Measurements from ENCODE around the gene SLC2A8. TPM values are rescaled to one million over a fixed set of nuclear protein-coding genes. Genes with fewer than 3 reads are reported as not detected.

The SLC2A8 gene
- total RNA-seq, 1 donor from 2014 or later = 3.9 TPM

DNA sequence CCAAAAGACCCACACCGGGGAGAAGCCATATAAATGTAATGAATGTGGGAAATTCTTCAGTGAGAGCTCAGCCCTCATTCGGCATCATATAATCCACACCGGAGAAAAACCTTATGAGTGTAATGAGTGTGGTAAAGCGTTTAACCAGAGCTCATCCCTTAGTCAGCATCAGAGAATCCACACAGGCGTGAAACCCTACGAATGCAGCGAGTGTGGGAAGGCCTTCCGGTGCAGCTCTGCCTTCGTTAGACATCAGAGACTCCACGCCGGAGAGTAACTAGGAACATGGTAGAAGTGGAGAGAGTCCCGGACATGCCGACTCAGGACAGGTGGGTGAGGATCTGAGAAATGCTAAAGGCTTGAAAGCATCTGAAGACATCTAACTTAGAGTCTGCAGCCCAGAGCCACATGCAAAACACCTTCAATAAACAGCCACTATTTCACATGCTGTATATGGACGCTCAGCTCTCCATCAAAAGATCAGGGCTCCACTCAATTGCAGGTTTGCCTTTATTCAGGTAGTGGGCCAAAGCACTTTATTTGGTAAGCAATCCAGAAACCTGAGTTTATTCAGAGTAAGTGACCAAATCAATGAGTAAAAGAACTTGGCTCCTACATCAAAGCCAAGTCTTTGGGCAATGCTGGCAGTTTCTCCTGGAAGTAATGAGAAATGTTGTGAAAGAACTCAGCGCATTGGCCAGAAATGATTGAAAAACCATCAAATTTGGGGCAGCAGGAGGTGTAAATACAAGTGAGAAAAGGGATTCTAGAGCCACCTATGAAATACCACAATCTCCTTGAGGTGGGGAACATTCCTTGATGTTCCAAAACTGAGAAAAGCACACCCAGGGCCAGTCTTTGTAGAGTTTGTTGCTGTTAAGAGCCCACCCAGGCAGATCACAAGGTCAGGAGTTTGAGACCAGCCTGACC is 48.2 kb downstream of the SLC2A8 start:
- H3K27me3 Mint-ChIP-seq = no peaks in the 10 kb centered on the region
- H3K36me3 Mint-ChIP-seq (ENCODE audit: low read depth) = peaks cover 98% of the 10 kb centered on the region
- peak overlapping the region; percentile 98 for H3K27ac Mint-ChIP-seq
- peaks cover 34% of the 10 kb centered on the region for H3K4me1 Mint-ChIP-seq
- intact Hi-C loops (cut with micrococcal nuclease) = no loop called here
- peaks cover 12% of the 10 kb centered on the region for H3K9me3 Mint-ChIP-seq
- DNase-seq = no peak
- H3K4me3 Mint-ChIP-seq = no peak overlapping the region

DNA sequence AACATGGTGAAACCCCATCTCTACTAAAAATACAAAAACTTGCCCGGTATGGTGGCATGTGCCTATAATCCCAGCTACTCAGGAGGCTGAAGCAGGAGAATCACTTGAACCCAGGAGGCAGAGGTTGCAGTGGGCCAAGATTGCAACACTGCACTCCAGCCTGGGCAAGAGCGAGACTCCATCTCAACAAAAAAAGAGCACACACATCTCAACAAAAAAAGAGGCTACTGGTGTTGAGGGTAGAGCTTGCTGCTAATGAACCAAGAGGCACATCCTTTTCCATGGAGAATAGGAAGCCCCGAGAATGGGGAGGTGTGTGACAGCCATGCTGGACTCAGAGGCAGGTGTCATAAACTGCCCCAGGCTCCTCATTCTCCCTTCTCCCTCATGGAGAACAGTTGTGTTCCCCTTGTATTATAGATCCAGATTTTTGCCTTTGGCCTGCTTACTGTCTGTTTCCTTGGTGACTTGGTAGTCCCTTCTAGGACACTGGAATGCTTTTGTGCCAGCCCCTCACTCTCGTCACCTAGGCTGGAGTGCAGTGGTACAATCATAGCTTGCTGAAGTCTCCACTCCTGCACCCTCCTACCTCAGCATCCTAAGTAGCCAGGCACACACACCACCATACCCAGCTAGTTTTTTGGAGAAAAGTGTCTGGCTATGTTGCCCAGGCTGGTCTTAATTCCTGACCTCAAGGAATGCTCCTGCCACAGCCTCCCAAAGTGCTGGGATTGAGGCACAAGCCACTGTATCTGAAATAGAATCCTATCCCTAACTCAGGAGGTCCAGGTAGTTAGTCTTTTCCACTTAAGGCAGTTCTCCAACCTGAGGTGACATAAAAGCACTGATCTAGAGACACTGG is 49.1 kb downstream of the SLC2A8 start:
- H3K27ac Mint-ChIP-seq = peak overlapping the region; percentile 98
- H3K27me3 Mint-ChIP-seq = no peaks in the 10 kb centered on the region
- peaks cover 12% of the 10 kb centered on the region for H3K9me3 Mint-ChIP-seq
- no peak for DNase-seq
- peaks cover 96% of the 10 kb centered on the region for H3K36me3 Mint-ChIP-seq (ENCODE audit: low read depth)
- no peak overlapping the region for H3K4me3 Mint-ChIP-seq
- intact Hi-C loops (cut with micrococcal nuclease) = no loop called here
- H3K4me1 Mint-ChIP-seq = peaks cover 38% of the 10 kb centered on the region

DNA sequence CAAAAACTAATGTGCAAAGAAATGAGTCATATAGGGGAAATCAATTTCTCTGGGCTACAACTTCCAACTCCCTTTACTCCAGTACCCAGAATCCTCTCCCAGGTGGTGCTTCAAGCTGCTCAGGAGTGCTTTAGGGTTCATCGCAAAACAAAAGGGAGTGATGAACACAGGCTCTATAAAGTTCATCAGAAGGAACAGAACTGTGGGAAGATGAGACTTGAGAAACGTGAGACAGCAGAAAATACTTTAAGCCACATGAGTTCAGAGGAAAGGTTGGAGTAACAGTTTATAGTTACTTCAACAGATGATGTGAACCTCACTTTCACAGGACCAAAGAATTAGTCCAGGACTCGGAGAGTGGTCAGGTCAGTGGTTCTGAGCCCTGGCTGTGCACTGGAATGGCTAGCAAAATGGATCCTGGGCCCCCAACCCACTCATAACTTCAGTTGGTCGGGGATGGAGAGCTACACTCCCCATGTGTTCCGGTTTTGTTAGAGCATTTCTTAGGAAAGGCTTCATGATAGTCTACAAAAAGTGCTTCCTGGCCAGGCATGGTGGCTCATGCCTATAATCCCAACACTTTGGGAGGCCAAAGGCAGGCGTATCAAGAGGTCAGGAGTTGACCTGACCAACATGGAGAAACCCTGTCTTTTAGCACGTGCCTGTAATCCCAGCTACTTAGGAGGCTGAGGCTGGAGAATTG is 49.9 kb downstream of the SLC2A8 start:
- intact Hi-C loops (cut with micrococcal nuclease) = no loop called here
- Mint-ChIP-seq H3K27ac (peak overlapping the region; percentile 98), H3K27me3 (no peaks in the 10 kb centered on the region), H3K4me1 (peaks cover 39% of the 10 kb centered on the region), H3K4me3 (no peak overlapping the region), H3K36me3 (ENCODE audit: low read depth) (peaks cover 90% of the 10 kb centered on the region), H3K9me3 (peaks cover 12% of the 10 kb centered on the region)
- DNase-seq = no peak

DNA sequence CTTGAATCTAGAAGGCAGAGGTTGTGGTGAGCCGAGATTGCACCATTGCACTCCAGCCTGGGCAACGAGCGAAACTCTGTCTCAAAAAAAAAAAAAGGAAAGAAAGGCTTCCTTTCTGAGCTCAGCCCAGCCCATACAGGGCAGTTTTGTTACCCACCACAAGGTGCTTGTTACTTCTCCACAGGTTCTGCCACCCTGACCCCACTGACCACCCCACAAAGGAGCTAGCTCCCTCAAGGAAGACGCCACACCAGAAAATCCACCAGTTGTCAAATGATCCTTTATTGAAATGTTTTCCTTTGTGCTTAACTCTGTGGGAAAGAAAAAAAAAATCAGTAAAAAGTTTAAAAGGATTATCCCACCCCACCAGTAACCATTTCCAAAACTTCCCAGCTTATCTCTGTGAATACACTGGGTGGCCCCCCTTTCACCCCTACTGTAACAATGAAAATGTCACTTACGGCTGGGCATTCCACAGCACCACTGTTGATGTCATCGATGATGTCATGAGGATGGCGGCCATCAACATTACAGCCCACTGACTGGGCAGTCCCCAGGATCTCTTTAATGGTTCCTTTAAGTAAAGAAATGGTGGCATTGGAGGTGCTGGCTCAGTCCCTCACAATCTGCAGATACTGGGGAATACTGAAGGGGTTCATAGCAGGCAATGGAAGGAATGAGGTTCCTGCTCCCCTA is 50.6 kb downstream of the SLC2A8 start:
- peak overlapping the region; percentile 98 for H3K4me3 Mint-ChIP-seq
- peak overlapping the region; percentile 98 for H3K27ac Mint-ChIP-seq
- H3K4me1 Mint-ChIP-seq = peaks cover 45% of the 10 kb centered on the region
- no peak for DNase-seq
- peaks cover 12% of the 10 kb centered on the region for H3K9me3 Mint-ChIP-seq
- peaks cover 83% of the 10 kb centered on the region for H3K36me3 Mint-ChIP-seq (ENCODE audit: low read depth)
- no peaks in the 10 kb centered on the region for H3K27me3 Mint-ChIP-seq
- intact Hi-C loops (cut with micrococcal nuclease) = no loop called here

DNA sequence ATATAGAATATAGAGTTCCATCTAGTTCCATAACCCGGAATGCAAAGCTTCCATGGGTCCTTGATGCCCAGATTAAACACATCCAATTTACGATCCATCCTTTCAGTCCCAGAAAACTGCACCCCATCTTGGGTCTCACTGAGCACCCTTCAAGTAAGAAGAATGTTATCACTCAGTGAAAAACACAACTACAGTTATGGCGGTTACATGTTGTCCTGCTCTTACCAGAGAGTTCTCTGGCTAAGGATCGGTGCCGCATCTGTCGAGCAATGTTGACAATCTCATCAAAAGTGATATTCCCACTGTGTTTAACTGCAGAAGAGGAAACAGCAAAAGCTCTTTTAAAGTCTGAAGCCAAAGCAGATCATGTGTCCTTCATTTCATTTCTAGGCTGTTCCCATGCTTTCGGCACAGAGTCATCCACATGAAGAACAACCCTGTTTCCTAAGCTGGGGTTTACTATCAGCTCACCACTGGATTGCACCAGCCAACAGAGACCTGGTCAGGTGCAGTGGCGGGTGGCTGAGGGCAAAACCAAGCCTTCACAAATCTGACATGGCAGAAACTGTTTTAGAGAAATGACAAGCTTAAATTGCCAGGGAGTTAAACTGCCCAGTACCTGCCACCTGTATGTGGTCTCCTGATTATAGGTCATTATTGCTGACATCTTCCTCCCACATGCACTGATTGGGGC is 51.3 kb downstream of the SLC2A8 start:
- intact Hi-C loops (cut with micrococcal nuclease) = no loop called here
- Mint-ChIP-seq H3K4me1 (peaks cover 47% of the 10 kb centered on the region), H3K27ac (peak overlapping the region; percentile 98), H3K9me3 (peaks cover 12% of the 10 kb centered on the region), H3K36me3 (ENCODE audit: low read depth) (peaks cover 77% of the 10 kb centered on the region), H3K4me3 (peak overlapping the region; percentile 98), H3K27me3 (no peaks in the 10 kb centered on the region)
- DNase-seq = no peak

DNA sequence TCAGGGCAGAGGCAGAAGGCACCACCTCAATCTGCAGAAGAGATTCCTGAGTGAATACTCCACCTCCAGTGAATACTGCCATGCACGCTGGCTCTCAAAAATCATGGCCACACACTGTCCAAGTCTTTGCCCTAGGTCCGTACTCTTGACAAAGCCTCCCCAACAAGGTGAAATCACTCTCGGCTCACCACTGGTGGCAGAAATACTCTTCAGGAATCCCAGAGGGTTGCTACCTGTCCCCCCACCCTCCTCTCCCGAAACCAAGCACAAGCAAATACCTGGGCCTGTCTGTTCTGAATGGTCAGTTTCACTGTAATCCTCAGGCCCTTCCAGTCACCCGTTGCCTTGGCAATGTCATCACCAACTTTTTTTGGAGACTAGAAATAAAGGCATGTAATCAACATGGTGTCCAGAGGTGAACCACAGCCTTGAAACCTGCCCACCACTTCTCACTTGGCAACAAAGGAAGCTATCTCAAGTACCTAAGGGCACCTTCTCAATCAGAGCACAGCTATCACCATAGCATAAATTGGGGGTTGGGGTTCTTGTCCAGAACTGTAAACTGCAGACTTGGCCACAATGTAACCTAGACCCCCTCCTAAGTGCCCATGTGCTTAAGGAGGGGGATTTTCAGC is 52.5 kb downstream of the SLC2A8 start:
- H3K9me3 Mint-ChIP-seq = peaks cover 11% of the 10 kb centered on the region
- peaks cover 70% of the 10 kb centered on the region for H3K36me3 Mint-ChIP-seq (ENCODE audit: low read depth)
- H3K4me1 Mint-ChIP-seq = peaks cover 47% of the 10 kb centered on the region
- H3K27ac Mint-ChIP-seq = peak overlapping the region; percentile 98
- H3K4me3 Mint-ChIP-seq = peak overlapping the region; percentile 98
- H3K27me3 Mint-ChIP-seq = no peaks in the 10 kb centered on the region
- intact Hi-C loops (cut with micrococcal nuclease) = no loop called here
- DNase-seq = peak; percentile 62

DNA sequence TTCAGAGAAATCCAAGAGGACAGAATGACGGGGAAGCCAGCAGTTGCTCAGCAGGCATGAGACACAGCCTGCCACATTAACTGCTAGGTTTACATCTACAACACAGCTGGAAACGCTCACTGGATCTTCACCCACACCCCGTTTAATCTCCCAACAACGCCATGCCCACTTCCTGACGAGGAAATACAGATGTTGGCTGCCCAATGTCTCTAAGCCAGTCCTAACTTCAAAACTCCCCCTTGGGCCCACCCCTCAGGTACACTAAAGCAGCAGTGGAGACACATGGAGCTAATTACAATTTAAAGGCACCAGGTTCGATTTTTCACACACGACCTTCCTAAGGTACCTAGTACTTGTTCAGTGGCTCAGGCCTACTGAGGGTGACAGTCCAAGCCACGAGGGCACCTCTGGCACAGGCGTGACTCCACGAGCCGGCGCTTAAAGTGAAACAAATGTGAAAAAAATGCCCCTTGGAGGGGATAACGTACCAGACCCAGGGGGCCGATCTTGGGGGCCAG is 53.3 kb downstream of the SLC2A8 start:
- Mint-ChIP-seq H3K36me3 (ENCODE audit: low read depth) (peaks cover 64% of the 10 kb centered on the region), H3K27ac (peak overlapping the region; percentile 98), H3K4me1 (peaks cover 48% of the 10 kb centered on the region), H3K9me3 (peaks cover 4% of the 10 kb centered on the region), H3K4me3 (peak overlapping the region; percentile 98), H3K27me3 (no peaks in the 10 kb centered on the region)
- DNase-seq = no peak
- intact Hi-C loops (cut with micrococcal nuclease) = loop anchor here (2.0 to 5.0 kb wide), 2 partner anchors 54 to 327 kb away; partner anchors contain the start of genes SH2D3C and SLC2A8

DNA sequence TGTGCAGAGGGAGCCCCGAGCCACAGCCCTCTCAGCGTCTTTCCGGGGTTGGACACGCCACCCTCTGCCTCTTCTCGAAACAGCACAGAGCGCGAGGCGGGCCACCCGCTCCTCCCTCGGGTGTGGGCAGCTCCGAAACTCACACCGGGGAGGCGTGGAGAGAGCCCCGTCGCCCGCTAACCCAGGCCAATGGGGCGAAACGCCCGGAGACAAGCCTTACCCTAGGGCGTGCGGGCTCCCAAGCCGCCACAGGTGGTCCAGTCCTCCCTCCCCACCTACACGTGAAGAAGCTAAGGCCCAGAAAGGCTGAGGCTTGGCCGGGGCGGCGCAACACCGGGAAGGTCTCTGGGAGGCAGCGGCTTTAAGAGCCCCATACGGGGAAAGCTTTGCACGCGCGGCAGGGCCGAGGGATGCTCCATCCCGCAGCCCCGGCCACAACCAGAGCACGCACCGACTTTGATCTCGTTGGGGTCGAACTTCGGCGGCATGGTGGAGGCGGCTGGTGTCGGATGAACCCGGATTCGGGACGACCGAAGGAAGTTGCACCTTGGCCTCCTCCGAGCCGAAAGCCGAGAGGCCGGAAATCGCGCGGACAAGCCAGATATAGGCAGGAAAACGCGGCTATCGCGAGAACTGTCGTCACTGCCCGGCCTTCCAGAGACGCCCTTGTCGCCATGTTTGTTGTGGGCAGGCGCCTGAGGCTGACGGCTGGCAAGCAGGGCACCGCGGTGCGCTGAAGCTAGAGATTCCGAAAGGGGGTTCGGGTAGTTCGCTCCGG is 54.0 kb downstream of the SLC2A8 start, which contains the start of the genes LRSAM1 and RPL12:
TSS of gene LRSAM1 (plus strand) at position 681 of the 778 bp plus-strand sequence. CDS start 3,018 bp downstream, outside the sequence.
TSS of gene RPL12 (minus strand) at position 577 of the 778 bp plus-strand sequence. CDS start at position 488, 89 bp downstream.
- H3K27me3 Mint-ChIP-seq = no peaks in the 10 kb centered on the region
- H3K4me1 Mint-ChIP-seq = peaks cover 46% of the 10 kb centered on the region
- intact Hi-C loops (cut with micrococcal nuclease) = loop anchor here (1.0 to 5.0 kb wide), 3 partner anchors 27 to 326 kb away; partner anchors contain the start of genes SH2D3C, SLC2A8 and ZNF79
- peak within 1 kb of the TSS; percentile 98 for H3K4me3 Mint-ChIP-seq
- peak; percentile 99 for DNase-seq
- peaks cover 62% of the 10 kb centered on the region for H3K36me3 Mint-ChIP-seq (ENCODE audit: low read depth)
- H3K27ac Mint-ChIP-seq = peak within 1 kb of the TSS; percentile 98
- H3K9me3 Mint-ChIP-seq = no peaks in the 10 kb centered on the region

DNA sequence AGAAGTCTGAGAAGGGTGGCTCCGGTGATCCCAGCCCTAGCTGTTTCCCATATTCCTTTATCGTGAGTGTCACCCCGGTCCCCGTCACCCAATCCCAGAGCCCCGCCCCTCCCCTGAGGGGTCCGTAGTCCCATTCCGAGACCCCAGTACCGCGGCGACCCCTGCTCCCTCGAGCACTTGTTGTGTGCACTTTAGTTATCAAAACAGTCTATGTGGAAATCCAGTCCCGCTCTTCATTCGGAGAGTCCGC is 54.6 kb downstream of the SLC2A8 start:
- Mint-ChIP-seq H3K4me1 (peaks cover 42% of the 10 kb centered on the region), H3K4me3 (peak overlapping the region; percentile 98), H3K27me3 (no peaks in the 10 kb centered on the region), H3K27ac (peak overlapping the region; percentile 98), H3K9me3 (no peaks in the 10 kb centered on the region), H3K36me3 (ENCODE audit: low read depth) (peaks cover 57% of the 10 kb centered on the region)
- intact Hi-C loops (cut with micrococcal nuclease) = loop anchor here (1.0 to 5.0 kb wide), 3 partner anchors 27 to 326 kb away; partner anchors contain the start of genes SH2D3C, SLC2A8 and ZNF79
- DNase-seq = no peak

DNA sequence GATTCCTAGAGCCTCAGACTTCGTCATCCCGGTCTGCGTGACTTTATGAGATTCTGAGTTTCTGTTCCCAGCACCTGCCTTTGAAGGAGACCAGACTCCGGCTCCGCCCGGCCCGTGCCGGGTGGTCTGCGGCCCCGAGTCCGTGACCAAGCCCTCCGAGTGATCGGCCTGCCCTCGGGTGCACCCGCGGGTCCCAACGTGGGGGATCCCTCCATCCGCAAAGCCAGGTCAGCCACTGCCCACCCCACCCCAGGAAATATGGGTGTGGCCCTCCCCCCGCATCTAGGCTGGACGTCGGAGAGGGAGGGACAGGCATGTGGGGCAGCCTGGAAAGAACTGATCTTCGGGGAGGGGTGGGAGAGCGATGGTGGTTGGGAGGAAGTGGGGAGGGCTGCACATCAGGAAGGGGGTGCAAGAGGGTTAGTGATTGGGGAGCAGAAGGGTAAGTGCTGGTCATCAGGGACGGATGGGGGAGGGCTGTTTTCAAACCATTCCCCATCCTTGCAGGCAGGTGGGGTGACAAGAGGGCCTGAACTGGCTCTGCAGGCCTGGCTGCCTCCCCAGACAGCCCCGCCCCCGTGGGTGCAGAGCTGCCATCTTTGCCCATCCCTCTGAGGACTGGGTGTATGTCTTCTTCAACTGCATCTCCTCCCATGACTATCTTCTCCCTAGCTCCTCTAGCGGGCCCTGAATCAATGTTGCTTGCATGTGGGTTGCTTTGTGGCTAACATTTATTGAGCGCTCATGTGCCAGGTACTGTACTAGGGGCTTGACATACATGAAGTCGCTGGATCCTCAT is 55.1 kb downstream of the SLC2A8 start:
- peak; percentile 84 for DNase-seq
- H3K4me1 Mint-ChIP-seq = peaks cover 38% of the 10 kb centered on the region
- peak overlapping the region; percentile 98 for H3K27ac Mint-ChIP-seq
- H3K4me3 Mint-ChIP-seq = peak overlapping the region; percentile 98
- H3K9me3 Mint-ChIP-seq = no peaks in the 10 kb centered on the region
- peaks cover 53% of the 10 kb centered on the region for H3K36me3 Mint-ChIP-seq (ENCODE audit: low read depth)
- no peaks in the 10 kb centered on the region for H3K27me3 Mint-ChIP-seq
- intact Hi-C loops (cut with micrococcal nuclease) = loop anchor here (1.0 to 5.0 kb wide), 3 partner anchors 28 to 325 kb away; partner anchors contain the start of genes SH2D3C, SLC2A8 and ZNF79

DNA sequence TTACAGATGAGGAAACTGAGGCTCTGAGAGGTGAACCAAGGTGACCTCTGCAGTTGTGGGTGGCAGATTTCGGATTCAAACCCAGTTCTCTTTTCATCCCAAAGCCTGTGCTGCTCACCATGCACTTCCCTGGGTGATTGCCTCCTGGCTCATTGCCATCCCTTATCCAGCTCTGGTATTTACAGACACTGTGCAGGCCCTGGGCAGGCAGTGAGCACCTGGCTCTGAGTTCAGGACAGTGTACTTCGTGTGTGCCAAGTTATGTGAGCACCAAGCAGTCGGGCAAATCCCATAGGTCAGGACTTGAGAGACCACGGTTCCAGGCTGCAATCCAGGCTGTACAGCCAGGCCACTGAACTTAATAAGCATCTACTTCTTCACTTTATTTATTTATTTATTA is 55.7 kb downstream of the SLC2A8 start:
- Mint-ChIP-seq H3K27me3 (no peaks in the 10 kb centered on the region), H3K9me3 (no peaks in the 10 kb centered on the region), H3K27ac (peak overlapping the region; percentile 53), H3K36me3 (ENCODE audit: low read depth) (peaks cover 50% of the 10 kb centered on the region), H3K4me3 (peak overlapping the region; percentile 98), H3K4me1 (peaks cover 35% of the 10 kb centered on the region)
- DNase-seq = no peak
- intact Hi-C loops (cut with micrococcal nuclease) = loop anchor here (5.0 kb wide), 1 partner anchor 325 kb away; the partner anchor contains the start of gene SH2D3C
